GM18870 (cell line): ENCODE data around the gene KCTD14.
"Not testable (repeated sequence)": the region's sequence is repeated elsewhere in the genome, so short reads cannot be mapped to it uniquely, and the experiment has no call there.

Source experiments
- ATAC-seq: cut with Tn5 transposase; IDR thresholded peaks from one replicate; pipeline ENCODE4 v1.9.1; 2021; ENCODE audit warnings: moderate library complexity; ENCODE audit not compliant: unreplicated experiment

Gene KCTD14

DNA sequence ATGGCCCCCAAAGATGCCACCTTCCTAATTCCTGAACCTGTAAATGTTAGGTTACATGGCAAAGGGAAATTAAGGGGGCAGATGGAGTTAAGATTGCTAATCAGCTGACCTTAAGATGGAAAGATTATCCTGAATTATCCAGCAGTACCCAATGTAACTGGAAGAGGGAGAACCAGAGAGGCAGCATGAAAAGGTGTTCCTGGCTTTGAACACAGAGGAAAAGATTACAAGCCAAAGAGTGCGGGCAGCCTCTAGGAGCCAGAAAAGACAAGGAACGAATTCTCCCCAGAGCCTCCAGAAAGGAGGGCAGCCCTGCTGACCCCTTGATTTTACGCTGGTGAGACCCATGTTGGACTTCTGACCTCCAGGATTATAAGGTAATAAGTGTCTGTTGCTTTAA lies 25.5 kb upstream of the KCTD14 start:
- ATAC-seq: no peak

DNA sequence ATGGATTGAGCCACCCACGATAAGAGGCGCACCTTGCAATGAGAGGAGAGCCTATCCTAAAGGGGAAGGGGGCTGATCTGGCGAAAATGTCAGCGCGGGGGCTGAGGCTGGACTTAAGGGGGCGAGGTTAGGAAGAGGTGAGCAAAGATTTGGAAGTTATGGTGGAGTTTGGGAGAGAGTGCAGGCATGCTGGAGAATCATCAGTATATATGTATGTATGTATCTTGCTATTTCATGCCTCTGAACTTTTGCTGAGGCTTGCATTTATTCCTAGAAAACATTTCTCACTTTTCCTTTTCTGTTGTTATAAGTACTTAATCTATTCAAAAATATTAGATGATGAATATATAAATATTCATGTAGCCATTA lies 23.4 kb upstream of the KCTD14 start:
- ATAC-seq: no peak

DNA sequence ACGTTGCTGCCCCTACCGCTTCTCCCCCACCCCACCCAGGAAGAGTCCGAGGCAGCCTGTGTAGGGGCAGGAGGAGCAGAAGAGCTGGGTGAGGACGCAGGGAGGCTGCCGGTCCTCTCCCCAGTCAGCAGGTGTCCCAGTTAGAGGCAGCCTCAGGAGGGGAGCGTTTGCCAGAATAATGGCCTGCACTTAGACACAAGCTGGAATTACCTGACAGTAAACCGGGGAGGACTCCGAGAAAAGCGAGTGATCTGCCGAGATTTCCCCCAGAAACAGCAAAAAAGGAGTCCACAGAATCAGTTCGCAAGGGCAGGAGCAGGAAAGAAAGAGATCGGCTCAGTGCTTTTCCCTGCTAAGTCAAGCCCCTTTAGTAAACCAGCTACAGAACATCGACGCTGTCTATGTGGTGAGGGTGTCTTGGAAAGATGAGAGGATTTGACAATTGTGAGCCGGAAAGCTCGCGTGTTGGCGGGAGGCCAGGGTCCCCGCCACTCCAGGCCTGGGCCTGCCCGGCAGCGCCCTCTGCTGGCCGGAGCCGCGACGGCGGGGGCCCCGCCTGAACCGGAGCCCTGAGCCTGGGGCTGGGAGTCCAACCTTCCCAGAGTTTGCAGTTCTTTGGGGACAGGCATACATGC lies 22.9 kb upstream of the KCTD14 start:
- no peak for ATAC-seq

DNA sequence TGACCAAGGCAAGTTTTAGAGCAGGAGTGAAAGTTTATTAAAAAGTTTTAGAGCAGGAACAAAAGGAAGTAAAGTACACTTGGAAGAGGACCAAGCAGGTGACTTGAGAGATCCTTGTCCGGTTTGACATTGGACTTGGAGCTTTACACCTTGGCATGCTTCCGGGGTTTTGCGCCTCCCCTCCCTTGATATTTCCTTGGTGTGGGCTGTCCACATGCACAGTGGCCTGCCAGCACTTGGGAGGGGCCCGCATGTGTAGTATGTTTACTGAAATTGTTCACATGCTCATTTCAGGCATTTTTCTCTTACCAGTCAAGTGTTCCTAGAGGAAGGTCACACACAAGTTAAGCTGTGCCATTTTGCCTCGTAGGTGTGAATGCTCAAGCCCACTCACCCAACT lies 21.6 kb upstream of the KCTD14 start:
- no peak for ATAC-seq

DNA sequence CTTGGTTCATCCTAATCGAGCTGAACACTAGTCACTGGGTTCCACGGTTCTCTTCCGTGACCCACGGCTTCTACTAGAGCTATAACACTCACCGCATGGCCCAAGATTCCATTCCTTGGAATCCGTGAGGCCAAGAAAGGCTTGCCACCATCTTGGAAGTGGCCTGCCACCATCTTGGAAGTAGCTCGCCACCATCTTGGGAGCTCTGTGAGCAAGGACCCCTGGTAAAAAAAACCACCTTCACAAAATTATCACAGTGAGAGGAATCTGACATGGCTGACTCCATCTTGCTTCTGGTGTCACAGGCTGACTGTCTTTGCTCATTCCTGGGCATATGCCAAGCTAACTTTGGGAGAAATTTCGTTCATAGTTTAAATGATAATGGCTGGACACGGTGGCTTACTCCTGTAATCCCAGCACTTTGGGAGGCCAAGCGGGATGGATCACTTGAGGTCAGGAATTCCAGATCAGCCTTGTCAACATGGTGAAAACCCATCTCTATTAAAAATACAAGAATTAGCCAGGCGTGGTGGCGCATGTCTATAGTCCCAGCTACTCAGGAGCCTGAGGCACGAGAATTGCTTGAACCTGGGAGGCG lies 18.9 kb upstream of the KCTD14 start:
- ATAC-seq: no peak

DNA sequence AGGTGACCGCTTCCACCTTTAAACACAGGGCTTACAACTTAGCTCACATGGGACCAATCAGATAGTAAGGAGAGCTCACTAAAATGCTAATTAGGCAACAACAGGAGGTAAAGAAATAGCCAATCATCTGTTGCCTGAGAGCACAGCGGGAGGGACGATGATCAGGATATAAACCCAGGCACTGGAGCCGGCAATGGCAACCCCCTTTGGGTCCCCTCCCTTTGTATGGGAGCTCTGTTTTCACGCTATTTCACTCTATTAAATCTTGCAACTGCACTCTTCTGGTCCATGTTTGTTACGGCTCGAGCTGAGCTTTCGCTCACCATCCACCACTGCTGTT lies 18.3 kb upstream of the KCTD14 start:
- not testable (repeated sequence) for ATAC-seq

DNA sequence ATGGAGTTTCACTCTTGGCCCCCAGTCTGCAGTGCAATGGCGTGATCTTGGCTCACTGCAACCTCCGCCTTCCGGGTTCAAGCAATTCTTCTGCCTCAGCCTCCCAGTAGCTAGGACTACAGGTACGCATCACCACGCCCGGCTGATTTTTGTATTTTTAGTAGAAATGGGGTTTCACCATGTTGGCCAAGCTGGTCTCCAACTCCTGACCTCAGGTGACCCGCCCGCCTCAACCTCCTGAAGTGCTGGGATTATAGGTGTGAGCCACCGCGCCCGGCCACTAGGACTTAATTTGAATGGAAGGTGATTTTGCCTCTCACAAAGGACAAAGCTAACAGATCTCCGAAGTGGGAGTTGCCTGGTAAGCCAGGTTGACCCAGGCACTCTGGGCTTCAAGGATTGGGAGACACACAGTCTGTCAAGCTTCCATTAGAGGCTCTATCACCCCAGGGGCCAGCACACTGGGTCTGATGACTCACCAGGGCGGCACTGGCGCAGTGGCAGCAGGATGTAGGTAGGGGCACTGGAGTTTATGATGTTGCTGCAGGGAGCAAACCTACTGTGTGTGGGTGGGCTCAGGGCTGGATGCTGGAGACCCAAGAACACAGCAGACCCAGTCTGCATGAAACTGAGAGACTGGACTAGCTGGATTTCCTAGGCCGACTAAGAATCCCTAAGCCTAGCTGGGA lies 17.8 kb upstream of the KCTD14 start:
- ATAC-seq: no peak

DNA sequence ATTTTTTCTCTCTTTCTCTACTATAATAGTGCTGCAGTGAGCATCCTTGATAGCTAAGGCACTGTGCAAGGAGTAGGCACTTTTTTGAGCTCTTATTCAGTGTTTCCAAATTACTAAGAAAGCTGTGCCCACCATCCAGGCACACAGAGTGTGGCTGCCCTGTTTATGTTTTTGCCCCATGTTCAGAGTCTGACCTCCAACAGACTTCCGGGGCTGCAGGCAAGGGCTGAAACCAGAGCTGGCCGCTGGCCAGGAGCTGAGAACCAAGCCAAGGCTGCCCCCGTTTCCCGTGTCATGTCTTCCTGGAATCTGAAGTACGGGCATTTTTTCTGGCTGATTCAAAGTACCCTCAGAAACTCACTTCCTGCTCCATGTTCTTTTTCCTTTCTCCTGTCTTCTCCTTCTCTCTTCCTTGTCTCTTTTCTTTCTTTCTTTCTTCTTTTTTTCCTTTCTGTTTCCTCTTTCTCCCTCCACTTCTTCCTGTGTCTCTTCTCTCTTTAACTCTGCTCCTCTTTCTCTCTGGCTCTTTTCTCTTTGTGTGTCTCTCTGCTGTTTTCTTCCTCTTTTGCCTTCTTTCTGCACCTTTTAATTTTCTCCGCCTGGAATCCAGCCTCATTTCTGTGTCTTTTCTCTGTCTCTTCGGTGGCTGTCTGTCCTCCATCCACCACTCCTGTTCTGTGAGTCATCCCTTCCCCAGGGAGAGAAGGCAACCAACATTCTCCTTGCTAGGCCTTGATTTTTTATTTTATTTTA lies 17.0 kb upstream of the KCTD14 start:
- no peak for ATAC-seq

DNA sequence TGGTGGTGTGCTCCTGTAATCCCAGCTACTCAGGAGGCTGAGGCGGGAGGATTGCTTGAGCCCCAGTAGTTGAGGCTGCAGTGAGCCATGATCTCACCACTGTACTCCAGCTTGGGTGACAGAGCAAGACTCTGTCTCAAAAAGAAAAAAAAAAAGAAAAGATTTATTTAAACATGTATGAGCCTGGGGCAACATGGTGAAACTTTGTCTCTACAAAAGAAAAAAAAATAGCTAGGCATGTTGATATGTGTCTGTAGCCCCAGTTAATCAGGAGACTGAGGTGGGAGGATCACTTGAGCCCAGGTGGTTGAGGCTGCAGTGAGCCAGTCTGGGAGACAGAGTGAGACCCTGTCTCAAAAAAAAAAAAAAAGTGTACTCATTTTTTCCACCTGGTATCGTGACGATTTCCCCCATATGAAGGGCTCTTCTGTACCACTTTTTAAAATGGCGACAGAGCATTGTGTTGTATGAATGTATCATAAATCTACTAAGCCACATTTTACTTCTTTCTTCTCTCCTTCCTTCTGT lies 16.4 kb upstream of the KCTD14 start:
- ATAC-seq: no peak

DNA sequence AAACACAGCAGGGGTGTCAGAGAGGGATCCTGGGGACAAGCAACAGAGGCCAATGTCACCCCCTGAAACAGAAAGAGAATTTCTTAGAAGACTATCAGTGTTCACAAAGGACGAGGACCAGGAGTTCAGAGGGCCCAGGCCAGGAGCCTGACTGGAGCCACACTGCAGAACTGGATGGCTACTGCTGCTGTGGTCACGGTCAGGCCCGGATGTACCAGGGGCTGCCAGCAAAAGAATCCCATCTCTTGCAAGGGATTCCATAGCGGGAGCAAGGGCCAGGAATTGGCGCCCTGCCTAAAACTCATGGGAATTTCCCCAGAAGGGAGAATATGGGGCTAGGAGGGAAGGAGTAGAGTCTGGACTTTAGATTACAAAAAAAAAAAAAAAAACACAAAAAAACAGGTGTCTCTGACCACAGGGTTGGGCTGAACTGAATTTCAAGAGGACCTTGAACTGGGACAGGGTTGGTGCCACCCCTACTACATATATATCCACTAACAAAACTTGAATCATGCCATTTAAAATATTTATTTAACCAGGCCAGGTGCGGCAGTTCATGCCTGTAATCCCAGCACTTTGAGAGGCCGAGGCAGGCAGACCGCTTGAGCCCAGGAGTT lies 15.7 kb upstream of the KCTD14 start:
- no peak for ATAC-seq

DNA sequence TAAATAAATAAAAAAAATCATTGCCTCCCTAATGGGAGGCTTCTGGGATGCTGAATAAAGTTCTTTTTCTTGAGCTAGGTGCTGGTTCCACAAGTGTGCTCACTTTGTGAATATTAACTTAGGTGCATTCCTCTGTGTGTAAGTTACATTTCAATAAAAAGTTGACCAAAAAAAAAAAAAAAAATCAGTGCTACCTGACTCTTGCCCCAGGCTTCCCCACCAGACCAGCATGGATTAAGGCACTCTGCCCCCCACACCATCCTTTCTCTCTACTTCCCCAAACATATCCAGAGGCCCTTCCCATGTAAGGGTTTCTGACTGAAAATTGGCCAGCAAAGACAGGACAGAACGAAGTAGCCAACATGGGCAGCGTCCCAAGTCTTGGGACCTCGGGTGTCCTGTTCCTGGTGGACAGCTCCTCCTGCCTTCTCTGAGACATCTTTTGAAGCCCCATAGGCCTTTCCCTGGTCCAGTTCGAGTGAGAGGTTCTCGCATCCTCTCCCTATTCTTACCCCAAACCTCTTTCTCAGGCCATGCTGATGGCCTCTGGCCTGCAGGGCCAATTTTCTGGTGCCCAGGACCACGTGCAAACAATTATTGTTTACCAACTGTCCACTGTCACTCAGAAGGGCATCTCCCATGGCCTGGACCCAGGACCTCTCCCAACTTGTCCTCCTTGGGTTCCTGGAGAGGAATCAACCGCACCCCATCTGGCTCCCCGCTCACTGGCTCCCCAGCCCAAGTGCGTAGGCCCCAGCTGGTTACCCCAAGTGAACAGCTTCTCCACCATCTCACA lies 14.9 kb upstream of the KCTD14 start:
- ATAC-seq: no peak

DNA sequence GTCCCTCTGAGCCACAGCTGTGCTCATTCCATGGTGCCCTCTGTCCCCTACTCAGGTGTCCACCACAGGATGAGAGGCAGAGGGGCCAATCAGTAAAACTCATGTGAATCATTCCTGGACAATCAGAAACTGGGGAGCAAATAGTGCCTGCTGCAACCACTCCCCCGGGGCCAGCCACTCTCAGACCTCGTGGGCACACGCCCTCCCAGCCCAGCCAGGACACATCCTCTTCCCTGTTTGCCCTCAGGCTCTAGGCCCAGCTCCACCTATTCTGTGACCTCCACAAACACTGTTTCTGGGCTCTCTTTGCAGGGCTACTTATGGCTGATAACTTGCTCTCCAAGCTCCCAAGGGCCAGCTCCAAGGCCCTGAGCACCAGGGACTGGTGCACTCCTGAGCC lies 14.0 kb upstream of the KCTD14 start:
- ATAC-seq: no peak

DNA sequence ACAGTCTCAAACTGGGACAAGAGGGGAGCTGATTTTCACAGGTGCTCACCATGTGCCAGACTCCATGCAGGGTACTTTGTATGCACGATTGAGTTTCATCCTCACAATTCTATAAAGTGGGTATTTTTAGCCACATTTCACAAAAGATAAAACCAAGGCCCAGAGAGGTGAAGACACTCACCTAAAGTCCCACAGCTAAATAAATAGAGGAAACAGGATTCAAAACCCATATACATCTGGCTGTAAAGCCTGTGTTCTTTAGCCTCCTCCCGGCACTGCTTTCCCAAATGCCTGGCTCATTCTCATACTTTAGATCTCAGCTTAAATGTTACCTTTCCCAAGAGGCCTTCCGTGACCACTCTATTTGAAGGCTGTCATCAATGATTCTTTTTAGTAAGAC lies 13.2 kb upstream of the KCTD14 start:
- no peak for ATAC-seq

DNA sequence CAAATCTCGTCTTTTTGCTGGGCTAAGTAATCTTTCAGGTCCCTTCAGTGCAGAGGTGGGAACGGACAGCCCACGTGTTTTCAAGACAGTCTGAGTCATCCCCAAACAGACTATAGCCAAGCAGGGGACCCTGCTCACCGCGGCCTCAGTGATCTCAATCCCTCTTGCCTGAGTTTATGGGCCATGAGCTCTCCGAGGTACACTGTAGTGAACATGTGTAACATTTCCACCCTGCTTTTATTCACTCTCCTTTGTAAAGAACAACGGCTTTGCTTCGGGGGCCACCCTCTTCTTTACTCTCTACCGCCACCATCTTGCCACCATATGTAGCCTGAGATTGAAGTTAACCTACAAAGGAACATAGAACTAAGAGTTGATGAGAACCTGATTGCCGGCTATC lies 11.5 kb upstream of the KCTD14 start:
- no peak for ATAC-seq

DNA sequence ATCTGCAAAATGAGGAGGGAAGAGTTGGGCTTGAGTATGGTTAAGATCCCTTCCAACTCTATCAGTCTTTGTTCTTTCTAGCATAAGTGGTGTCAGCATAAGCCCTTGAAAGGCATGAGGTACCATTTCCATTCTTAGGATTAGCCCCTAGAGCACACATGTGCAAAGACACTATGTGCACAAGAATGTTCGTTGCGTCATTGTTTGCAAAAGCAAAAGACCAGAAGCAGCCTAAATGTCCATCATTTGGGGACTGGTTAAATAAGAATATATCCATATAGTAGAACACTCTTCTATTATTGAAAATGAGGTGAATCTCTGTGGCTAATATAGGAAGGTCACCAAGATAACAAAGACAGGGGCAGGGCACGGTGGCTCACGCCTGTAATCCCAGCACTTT lies 10.0 kb upstream of the KCTD14 start:
- no peak for ATAC-seq

DNA sequence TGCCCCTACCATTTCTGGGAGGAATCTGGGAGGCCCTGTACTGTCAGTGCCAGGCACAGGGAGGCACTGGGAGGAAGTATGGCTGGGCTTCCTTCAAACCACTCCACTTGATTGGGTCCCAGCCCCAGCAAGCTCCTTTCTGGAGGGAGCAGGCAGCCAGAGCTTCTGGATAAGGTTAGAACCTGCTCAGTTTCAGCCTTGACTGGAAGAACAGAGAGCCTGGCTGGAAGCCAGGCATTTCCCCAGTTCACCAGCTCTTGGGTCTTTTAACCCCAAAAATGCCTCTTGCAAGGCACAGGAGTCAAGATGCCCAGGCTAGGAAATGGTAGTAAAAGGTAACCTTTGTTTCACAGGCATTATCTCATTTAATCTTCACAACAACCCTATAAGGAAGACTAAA lies 9.0 kb upstream of the KCTD14 start:
- ATAC-seq: no peak

DNA sequence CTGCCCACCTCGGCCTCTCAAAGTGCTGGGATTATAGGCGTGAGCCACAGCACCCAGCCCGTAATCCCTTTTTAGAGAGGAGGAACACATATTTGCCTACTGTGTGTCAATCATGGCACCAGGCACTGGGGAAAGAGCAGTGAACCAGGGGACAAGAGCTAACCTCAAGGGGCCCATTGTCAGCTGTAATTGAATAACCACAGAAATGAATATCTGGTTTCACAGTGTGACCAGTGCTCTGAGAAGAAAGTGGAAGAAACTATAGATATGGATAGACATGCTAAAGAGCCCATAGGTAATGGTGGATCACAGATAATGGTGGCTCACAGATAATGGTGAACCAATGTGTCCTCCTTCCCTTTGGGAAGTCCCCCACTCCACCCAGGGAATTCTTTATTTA lies 8.6 kb upstream of the KCTD14 start:
- no peak for ATAC-seq

DNA sequence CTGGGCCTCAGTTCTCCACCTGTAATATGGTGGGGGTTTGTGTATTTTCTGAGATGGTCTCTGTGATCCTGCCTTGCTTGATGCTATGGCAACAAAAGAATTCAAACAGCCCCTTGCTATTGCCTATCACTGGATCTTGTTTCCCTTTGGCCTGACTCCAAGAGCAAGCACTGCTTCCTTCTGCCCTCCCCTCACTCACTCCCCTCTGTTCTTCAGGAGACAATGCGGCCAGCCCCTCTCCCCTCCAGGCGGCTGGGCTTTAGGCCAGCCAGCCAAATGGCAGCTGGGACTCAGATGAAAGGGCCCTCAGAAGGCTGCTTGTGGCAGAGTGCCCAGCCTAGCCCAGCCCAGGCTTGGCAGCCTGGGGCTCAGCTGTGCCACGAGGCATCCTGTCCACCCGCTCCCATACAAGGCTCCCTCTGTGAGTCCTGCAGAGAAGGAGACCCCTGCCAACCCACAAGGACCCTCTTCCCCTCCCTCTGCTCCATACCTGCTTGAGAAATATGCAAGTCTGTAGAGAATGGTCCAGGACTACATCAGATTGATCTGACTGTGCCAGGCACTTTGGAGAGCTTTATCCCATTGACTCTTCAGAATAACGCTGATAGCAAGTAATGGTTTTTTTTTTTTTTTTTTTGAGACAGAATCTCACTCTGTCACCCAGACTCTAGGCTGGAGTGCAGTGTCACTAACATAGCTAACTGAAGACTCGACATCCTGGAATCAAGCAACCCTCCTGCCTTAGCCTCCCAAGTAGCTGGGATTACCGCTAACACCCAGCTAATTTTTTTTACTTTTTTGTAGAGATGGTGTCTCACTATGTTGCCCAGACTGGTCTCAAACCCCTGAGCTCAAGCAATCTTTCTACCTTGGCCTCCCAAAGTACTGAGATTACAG lies 7.6 kb upstream of the KCTD14 start:
- no peak for ATAC-seq

DNA sequence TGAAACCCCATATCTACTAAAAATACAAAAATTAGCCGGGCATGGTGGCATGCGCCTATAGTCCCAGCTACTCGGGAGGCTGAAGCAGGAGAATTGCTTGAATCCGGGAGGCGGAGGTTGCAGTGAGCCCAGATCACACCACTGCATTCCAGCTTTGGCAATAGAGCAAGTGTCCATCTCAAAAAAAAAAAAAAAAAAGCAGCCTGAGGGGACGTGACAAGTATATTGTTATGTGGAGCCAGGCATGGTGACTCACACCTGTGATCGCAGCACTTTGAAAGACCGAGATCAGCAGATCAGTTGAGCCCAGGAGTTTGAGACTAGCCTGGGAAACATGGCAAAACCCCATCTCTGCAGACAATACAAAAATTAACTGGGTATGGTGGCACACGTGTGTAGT lies 5.3 kb upstream of the KCTD14 start:
- not testable (repeated sequence) for ATAC-seq

DNA sequence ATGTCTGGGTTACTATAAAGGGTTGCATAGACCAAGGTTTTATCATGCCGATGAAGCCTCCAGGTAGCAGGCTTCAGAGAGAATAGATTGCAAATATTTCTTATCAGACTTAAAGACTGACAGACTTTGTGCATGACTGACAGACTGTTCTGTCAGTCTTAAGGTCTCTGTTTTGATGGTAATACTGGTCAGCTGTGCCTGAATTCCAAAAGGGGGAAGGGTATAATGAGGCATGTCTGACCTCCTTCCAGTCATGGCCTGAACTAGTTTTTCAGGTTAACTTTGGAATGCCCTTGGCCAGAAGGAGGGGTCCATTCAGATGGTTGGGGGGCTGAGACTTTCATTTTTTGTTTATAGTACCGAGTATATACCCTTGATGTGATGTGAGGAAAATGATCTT lies 4.7 kb upstream of the KCTD14 start:
- no peak for ATAC-seq
